Transverse colon (tissue), 4 donors: ENCODE results near the gene OSBPL6.

Source experiments
- POLR2A ChIP-seq: fragments of 450-650 bp; IDR thresholded peaks from one replicate; pipeline ENCODE4 v1.6.1; 2016; ENCODE audit warnings: antibody characterized with exemption, mild to moderate bottlenecking, moderate library complexity
- POLR2AphosphoS5 ChIP-seq, 3 donors: sonication (generic); formaldehyde crosslinking; IDR thresholded peaks; one replicate each; pipeline ENCODE4 v1.6.1; 2016; ENCODE audit warnings: antibody characterized with exemption in 3 of 3
- TF ChIP-seq, protein P1 (sequence below), 5 experiments: fragments of 200-600 bp in 3 of 5; fragments of 450-650 bp in 2 of 5; sonication (generic) in 3 of 5; IDR thresholded peaks; 1 replicate in 2 of 5; 2 replicates in 3 of 5; pipeline ENCODE4 v1.5.1; 2016 to 2017; ENCODE audit warnings: antibody characterized with exemption in 5 of 5, inconsistent platforms in 3 of 5, mild to moderate bottlenecking in 2 of 5, moderate library complexity in 1 of 5

DNA sequence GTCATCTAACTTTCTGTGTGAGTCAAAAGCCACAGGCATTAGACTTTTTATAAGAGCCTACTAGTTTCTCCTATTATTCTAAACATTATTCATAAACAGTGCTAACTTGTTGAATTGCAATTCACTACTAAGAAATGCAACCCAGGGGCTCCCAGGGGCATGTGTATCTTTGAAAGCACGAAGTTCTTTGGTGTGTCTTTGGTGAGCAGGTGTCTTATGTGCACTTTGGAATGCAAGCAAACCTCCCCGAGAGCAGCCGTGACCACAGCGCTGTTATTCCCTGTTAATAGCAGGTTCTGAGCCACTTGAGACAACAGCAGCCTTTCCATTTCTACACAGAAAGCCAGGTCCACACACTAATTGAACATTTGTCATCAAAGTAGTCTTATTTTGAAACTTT is 133.2 kb downstream of the OSBPL6 start:
- TF ChIP-seq POLR2A (no peak), POLR2AphosphoS5 (IDR thresholded peaks at IDR 0.05) (no peak)
- TF ChIP-seq, protein P1, sequence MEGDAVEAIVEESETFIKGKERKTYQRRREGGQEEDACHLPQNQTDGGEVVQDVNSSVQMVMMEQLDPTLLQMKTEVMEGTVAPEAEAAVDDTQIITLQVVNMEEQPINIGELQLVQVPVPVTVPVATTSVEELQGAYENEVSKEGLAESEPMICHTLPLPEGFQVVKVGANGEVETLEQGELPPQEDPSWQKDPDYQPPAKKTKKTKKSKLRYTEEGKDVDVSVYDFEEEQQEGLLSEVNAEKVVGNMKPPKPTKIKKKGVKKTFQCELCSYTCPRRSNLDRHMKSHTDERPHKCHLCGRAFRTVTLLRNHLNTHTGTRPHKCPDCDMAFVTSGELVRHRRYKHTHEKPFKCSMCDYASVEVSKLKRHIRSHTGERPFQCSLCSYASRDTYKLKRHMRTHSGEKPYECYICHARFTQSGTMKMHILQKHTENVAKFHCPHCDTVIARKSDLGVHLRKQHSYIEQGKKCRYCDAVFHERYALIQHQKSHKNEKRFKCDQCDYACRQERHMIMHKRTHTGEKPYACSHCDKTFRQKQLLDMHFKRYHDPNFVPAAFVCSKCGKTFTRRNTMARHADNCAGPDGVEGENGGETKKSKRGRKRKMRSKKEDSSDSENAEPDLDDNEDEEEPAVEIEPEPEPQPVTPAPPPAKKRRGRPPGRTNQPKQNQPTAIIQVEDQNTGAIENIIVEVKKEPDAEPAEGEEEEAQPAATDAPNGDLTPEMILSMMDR (IDR thresholded peaks at IDR 0.05): no peak
